Mesenchymal stem cell (in vitro differentiated cells and primary cell): ENCODE measurements around the gene TOMM40.
"Not testable (repeated sequence)": the region's sequence is repeated elsewhere in the genome, so short reads cannot be mapped to it uniquely, and the experiment has no call there.

ENCODE experiments used
- DNase-seq: peaks from one replicate; pipeline ENCODE4 v3.0.0-alpha.2; 2013
- H2AFZ ChIP-seq: one replicate; pipeline ENCODE4 v1.6.1; 2013; ENCODE audit warnings: low read depth, mild to moderate bottlenecking, control low read depth, inconsistent platforms, low read length, moderate library complexity
- H2AK5ac ChIP-seq: 2 replicates; pipeline ENCODE4 v1.6.1; 2013; ENCODE audit warnings: low read length, moderate library complexity, mild to moderate bottlenecking, inconsistent platforms; ENCODE audit not compliant: severe bottlenecking
- H2BK120ac ChIP-seq: one replicate; pipeline ENCODE4 v1.6.1; 2013; ENCODE audit warnings: low read depth, mild to moderate bottlenecking, inconsistent platforms, low read length, moderate library complexity
- H2BK12ac ChIP-seq, 2 experiments: one replicate each; pipeline ENCODE4 v1.6.1; 2013; ENCODE audit warnings: inconsistent platforms in 2 of 2, low read length in 2 of 2, mild to moderate bottlenecking in 2 of 2, moderate library complexity in 2 of 2, control low read depth in 1 of 2
- H2BK15ac ChIP-seq: one replicate; pipeline ENCODE4 v1.6.1; 2013; ENCODE audit warnings: mild to moderate bottlenecking, low read depth, inconsistent platforms; ENCODE audit not compliant: poor library complexity, severe bottlenecking
- H2BK5ac ChIP-seq: 2 replicates; pipeline ENCODE4 v1.6.1; 2013; ENCODE audit warnings: low read depth, mild to moderate bottlenecking, low read length, control low read depth, inconsistent platforms; ENCODE audit not compliant: poor library complexity, severe bottlenecking
- H3K14ac ChIP-seq, 2 experiments: one replicate each; pipeline ENCODE4 v1.6.1; 2013; ENCODE audit warnings: inconsistent platforms in 2 of 2, low read length in 2 of 2, control low read depth in 1 of 2, mild to moderate bottlenecking in 1 of 2, moderate library complexity in 1 of 2
- H3K18ac ChIP-seq, 2 experiments: one replicate each; pipeline ENCODE4 v1.6.1; 2013; ENCODE audit warnings: inconsistent platforms in 2 of 2, low read length in 2 of 2, control low read depth in 1 of 2, low read depth in 1 of 2, mild to moderate bottlenecking in 1 of 2
- H3K23ac ChIP-seq, 2 experiments: one replicate each; pipeline ENCODE4 v1.6.1; 2013; ENCODE audit warnings: inconsistent platforms in 2 of 2, low read length in 2 of 2, mild to moderate bottlenecking in 2 of 2, moderate library complexity in 2 of 2, control low read depth in 1 of 2
- H3K27ac ChIP-seq: 2 replicates; pipeline ENCODE4 v1.5.1; 2013; ENCODE audit warnings: mild to moderate bottlenecking, moderate library complexity, low read length, control low read depth, inconsistent platforms; ENCODE audit not compliant: poor library complexity, severe bottlenecking
- H3K27me3 ChIP-seq, 2 experiments: 2 replicates each; pipeline versions ENCODE4 v1.6.1 to v1.7.0; 2013; ENCODE audit warnings: low read length in 2 of 2, mild to moderate bottlenecking in 2 of 2, moderate library complexity in 2 of 2, control low read depth in 1 of 2, inconsistent platforms in 1 of 2; ENCODE audit not compliant: control insufficient read depth in 1 of 2, insufficient read depth in 1 of 2
- H3K36me3 ChIP-seq, 2 experiments: 2 replicates each; pipeline versions ENCODE4 v1.6.1 to v1.7.0; 2013; ENCODE audit warnings: low read length in 2 of 2, control low read depth in 1 of 2, inconsistent platforms in 1 of 2, low read depth in 1 of 2, mild to moderate bottlenecking in 1 of 2; ENCODE audit not compliant: insufficient read depth in 2 of 2, control insufficient read depth in 1 of 2
- H3K4ac ChIP-seq, 2 experiments: one replicate each; pipeline ENCODE4 v1.6.1; 2013; ENCODE audit warnings: inconsistent platforms in 2 of 2, low read length in 2 of 2, mild to moderate bottlenecking in 2 of 2, moderate library complexity in 2 of 2, control low read depth in 1 of 2, low read depth in 1 of 2
- H3K4me1 ChIP-seq: 2 replicates; pipeline ENCODE4 v1.6.1; 2013; ENCODE audit warnings: low read depth, low read length, control low read depth; ENCODE audit not compliant: control insufficient read depth, insufficient read depth
- H3K4me2 ChIP-seq: 2 replicates; pipeline ENCODE4 v1.6.1; 2013; ENCODE audit warnings: low read length, mild to moderate bottlenecking, inconsistent platforms; ENCODE audit not compliant: poor library complexity, severe bottlenecking
- H3K4me3 ChIP-seq, 2 experiments: 2 replicates each; pipeline versions ENCODE4 v1.5.1 to v1.7.0; 2013; ENCODE audit warnings: low read length in 2 of 2, mild to moderate bottlenecking in 2 of 2, control low read depth in 1 of 2, low read depth in 1 of 2; ENCODE audit not compliant: insufficient read depth in 1 of 2
- H3K79me1 ChIP-seq: replicated peaks from 2 replicates; pipeline ENCODE4 v1.6.1; 2013; ENCODE audit warnings: mild to moderate bottlenecking, control low read depth, low read length, inconsistent platforms; ENCODE audit not compliant: poor library complexity, severe bottlenecking
- H3K9ac ChIP-seq: 2 replicates; pipeline ENCODE4 v1.7.0; 2013; ENCODE audit warnings: mild to moderate bottlenecking, low read length, moderate library complexity
- H3K9me3 ChIP-seq: 2 replicates; pipeline ENCODE4 v1.7.0; 2013; ENCODE audit warnings: mild to moderate bottlenecking, low read length; ENCODE audit not compliant: control insufficient read depth
- H4K8ac ChIP-seq: one replicate; pipeline ENCODE4 v1.6.1; 2013; ENCODE audit warnings: inconsistent platforms, mild to moderate bottlenecking, low read length, moderate library complexity
- H4K91ac ChIP-seq: one replicate; pipeline ENCODE4 v1.6.1; 2013; ENCODE audit warnings: mild to moderate bottlenecking, low read length, inconsistent platforms
- WGBS: methylation state at CpG from one replicate; pipeline ENCODE4 v1.1.7; 2013; ENCODE audit warnings: mixed read lengths; 5-methylcytosine and 5-hydroxymethylcytosine counted together

Gene TOMM40

DNA sequence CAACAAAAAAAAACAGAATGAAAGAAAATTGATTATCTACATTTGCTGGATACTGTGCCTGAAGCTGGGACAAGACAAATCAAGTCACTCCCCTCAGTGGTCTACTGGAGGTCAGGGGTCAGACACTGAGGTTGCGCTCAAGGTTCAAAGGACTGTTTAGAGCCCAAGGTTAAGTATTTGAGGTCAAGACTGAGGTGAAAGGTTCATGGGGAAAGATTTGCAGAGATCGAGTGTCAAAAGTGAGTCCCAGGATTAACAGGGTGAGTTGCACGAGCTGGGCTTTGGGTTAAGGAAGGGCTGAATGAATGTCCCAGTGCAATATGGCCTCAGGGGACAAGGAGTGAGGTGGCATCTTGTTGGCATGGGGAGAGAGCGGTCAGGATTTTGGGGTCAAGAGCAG, 3.4 kb upstream of the TOMM40 start:
- H4K91ac ChIP-seq = no peak overlapping the region
- no peaks in the 10 kb centered on the region for H3K9me3 ChIP-seq
- H3K4me2 ChIP-seq = no peak overlapping the region
- peaks cover 19% of the 10 kb centered on the region for H3K4me1 ChIP-seq
- H3K4ac ChIP-seq = no peak overlapping the region
- H2BK5ac ChIP-seq = no peak overlapping the region
- no peak overlapping the region for H2BK15ac ChIP-seq
- H3K14ac ChIP-seq = no peak overlapping the region
- H3K36me3 ChIP-seq = peaks cover 43 to 48% of the 10 kb centered on the region in 2 experiments
- DNase-seq = no peak
- no peak overlapping the region for H2BK120ac ChIP-seq
- H2BK12ac ChIP-seq = no peak overlapping the region
- H3K18ac ChIP-seq = no peak overlapping the region
- H3K9ac ChIP-seq = no peak overlapping the region
- WGBS = 94% methylated on average over 3 of the region's 4 CpGs
- no peak overlapping the region for H3K23ac ChIP-seq
- no peak overlapping the region for H3K27ac ChIP-seq
- H3K79me1 ChIP-seq = peaks cover 8% of the 10 kb centered on the region
- H2AFZ ChIP-seq = no peak overlapping the region
- H2AK5ac ChIP-seq = no peak overlapping the region
- no peak overlapping the region for H4K8ac ChIP-seq
- H3K4me3 ChIP-seq = no peak overlapping the region
- H3K27me3 ChIP-seq = no peaks in the 10 kb centered on the region

DNA sequence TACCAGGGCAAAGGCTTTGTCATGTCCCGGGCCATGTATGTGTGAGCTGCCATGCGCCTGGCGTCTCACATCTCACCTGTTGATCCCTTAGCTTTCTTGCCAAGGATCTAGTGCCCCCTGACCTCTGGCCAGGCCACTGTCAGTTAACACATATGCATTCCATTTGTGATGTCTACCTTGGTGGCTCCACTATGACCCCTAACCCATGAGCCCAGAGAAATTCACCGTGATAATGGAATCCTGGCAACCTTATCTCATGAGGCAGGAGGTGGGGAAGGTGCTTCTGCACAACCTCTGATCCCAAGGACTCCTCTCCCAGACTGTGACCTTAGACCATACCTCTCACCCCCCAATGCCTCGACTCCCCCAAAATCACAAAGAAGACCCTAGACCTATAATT, 2.7 kb upstream of the TOMM40 start:
- H3K4me3 ChIP-seq, H3K27ac ChIP-seq, H3K9me3 ChIP-seq, H3K27me3 ChIP-seq, H3K14ac ChIP-seq, H2AFZ ChIP-seq, H3K4ac ChIP-seq, H2AK5ac ChIP-seq, H3K9ac ChIP-seq, H4K91ac ChIP-seq, H2BK15ac ChIP-seq, H3K4me2 ChIP-seq, H3K18ac ChIP-seq, H2BK12ac ChIP-seq, H4K8ac ChIP-seq, H3K23ac ChIP-seq, H2BK5ac ChIP-seq, H2BK120ac ChIP-seq, DNase-seq: not testable (repeated sequence)
- peaks cover 12% of the 10 kb centered on the region for H3K79me1 ChIP-seq
- WGBS = over 99% methylated on average over 4 of the region's 5 CpGs
- H3K4me1 ChIP-seq = peaks cover 19% of the 10 kb centered on the region
- H3K36me3 ChIP-seq = peaks cover 49 to 52% of the 10 kb centered on the region in 2 experiments

DNA sequence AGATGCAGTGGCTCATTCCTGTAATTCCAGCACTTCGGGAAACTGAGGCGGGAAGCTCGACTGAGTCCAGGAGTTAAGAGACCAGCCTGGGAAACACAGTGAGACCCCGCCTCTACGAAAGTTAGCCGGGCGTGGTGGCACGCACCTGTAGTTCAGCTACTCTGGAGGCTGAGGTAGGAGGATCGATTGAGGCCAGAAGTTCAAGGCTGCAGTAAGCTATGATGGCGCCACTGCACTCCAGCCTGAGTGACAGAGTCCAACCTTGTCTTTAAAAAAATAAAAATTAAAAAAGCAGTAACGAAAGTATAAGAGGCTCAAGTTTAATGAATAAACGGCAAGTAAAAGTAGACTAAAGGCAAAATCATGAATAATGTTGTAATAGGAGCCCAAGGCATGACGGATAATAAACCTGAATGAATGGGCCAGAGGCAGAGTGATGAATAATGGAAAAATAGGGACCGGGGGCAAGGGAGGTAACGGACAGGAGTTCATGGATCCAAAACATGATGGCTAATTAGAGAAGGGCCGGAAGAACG, 1.2 kb upstream of the TOMM40 start:
- H2AK5ac ChIP-seq = no peak overlapping the region

DNA sequence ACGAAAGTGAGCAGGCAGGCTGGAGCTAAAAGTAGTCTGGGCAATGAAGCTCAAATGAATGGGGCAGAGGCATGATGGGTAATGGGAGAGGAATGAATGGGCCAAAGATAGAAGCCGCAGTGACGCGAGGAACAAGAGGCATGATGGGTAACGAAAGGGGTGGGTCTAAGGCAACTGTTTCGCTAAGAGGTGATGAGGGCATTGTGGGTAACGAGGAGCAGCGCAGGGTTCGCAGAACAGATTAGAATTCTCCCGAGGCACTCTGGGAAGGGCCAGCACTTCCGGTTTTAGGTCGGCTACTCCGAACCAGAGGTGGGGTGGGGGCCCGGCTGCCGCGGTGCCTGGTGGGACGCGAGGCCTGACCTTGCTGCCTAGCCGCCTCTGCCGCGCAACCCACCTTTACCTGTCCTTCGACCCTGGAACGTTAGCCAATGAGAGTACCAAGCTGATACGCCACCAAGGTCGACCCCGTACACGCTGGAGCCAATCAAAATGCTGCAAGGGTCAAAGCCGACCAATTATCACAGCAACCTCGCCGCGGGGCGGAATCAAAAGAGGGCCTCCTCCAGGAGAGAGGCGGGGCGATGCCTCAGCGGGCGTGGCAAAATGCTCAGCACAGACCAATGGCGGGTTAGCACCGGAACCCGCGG, 563 bp upstream of the TOMM40 start:
- peak overlapping the region in 1 of 2 experiments; percentile 35 for H3K4ac ChIP-seq
- no peak overlapping the region for H2BK15ac ChIP-seq
- peaks cover 17% of the 10 kb centered on the region for H3K4me1 ChIP-seq
- H3K14ac ChIP-seq = no peak overlapping the region
- peaks cover 57 to 68% of the 10 kb centered on the region in 2 experiments for H3K36me3 ChIP-seq
- H2BK120ac ChIP-seq = no peak overlapping the region
- no peak overlapping the region for H3K23ac ChIP-seq
- under 1% methylated on average over 37 of the region's 40 CpGs for WGBS
- peak overlapping the region; percentile 93 for H3K9ac ChIP-seq
- H4K8ac ChIP-seq = peak overlapping the region; percentile 79
- H3K79me1 ChIP-seq = peaks cover 26% of the 10 kb centered on the region
- peak overlapping the region; percentile 93 for H3K27ac ChIP-seq
- H2BK5ac ChIP-seq = peak overlapping the region; percentile 88
- peak overlapping the region; percentile 87 for H4K91ac ChIP-seq
- H2AK5ac ChIP-seq = no peak overlapping the region
- peak overlapping the region; percentile 54 to 79 for H3K4me3 ChIP-seq
- no peak overlapping the region for H2BK12ac ChIP-seq
- no peak overlapping the region for H2AFZ ChIP-seq
- peak overlapping the region; percentile 86 for H3K4me2 ChIP-seq
- no peaks in the 10 kb centered on the region for H3K27me3 ChIP-seq
- no peaks in the 10 kb centered on the region for H3K9me3 ChIP-seq
- peak overlapping the region in 1 of 2 experiments; percentile 91 for H3K18ac ChIP-seq
- DNase-seq = peak; percentile 100

More for the DNA sequence above, 1.2 kb upstream of the TOMM40 start:
- Histone ChIP-seq H2BK12ac (no peak overlapping the region), H2BK5ac (no peak overlapping the region), H3K4me2 (peak overlapping the region; percentile 86), H3K18ac (no peak overlapping the region), H3K79me1 (peaks cover 23% of the 10 kb centered on the region), H3K14ac (no peak overlapping the region), H3K9me3 (no peaks in the 10 kb centered on the region), H2BK120ac (no peak overlapping the region), H3K27me3 (no peaks in the 10 kb centered on the region), H3K4ac (peak overlapping the region in 1 of 2 experiments; percentile 21), H3K36me3 (peaks cover 53 to 64% of the 10 kb centered on the region in 2 experiments), H3K23ac (no peak overlapping the region), H3K4me1 (peaks cover 16% of the 10 kb centered on the region), H3K27ac (peak overlapping the region; percentile 93), H4K8ac (no peak overlapping the region), H2AFZ (no peak overlapping the region), H2BK15ac (no peak overlapping the region), H3K4me3 (peak overlapping the region in 1 of 2 experiments; percentile 79), H4K91ac (no peak overlapping the region), H3K9ac (peak overlapping the region; percentile 93)
- WGBS = 71% methylated on average over 17 of the region's 17 CpGs
- DNase-seq = no peak
